K562 (cell line): ENCODE measurements around the gene TIFAB. TPM values are rescaled to one million over a fixed set of nuclear protein-coding genes. Genes with fewer than 3 reads are reported as not detected.

ENCODE experiments used
- CREB1 ChIP-seq, 2 experiments: sonication (generic) in 1 of 2; formaldehyde crosslinking in 1 of 2; IDR thresholded peaks; 2 replicates each; pipeline versions ENCODE4 v1.6.1 to v1.8.0; 2012 to 2022; ENCODE audit warnings: inconsistent platforms in 1 of 2, mild to moderate bottlenecking in 1 of 2, missing genetic modification reagents in 1 of 2, moderate library complexity in 1 of 2
- E4F1 ChIP-seq: fragments of 250-450 bp; sonication (Bioruptor Pico); IDR thresholded peaks from 2 replicates; pipeline ENCODE4 v1.5.0; 2021; ENCODE audit warnings: mild to moderate bottlenecking, borderline replicate concordance
- LCOR ChIP-seq: sonication (generic); formaldehyde crosslinking; IDR thresholded peaks from 2 replicates; pipeline ENCODE4 v1.8.0; 2022; ENCODE audit warnings: mild to moderate bottlenecking, missing genetic modification reagents
- NCOA4 ChIP-seq: fragments of 450-650 bp; IDR thresholded peaks from 2 replicates; pipeline ENCODE4 v1.6.1; 2018; ENCODE audit warnings: mild to moderate bottlenecking; ENCODE audit not compliant: partially characterized antibody
- NR4A1 ChIP-seq, 2 experiments: fragments of 250-450 bp in 1 of 2; fragments of 450-650 bp in 1 of 2; sonication (Bioruptor Pico) in 1 of 2; IDR thresholded peaks; 2 replicates each; pipeline versions ENCODE4 v1.4.0 to v1.6.1; 2016 to 2020; ENCODE audit warnings: mild to moderate bottlenecking in 2 of 2, missing compliant biosample characterization in 1 of 2, missing genetic modification characterization in 1 of 2, moderate library complexity in 1 of 2
- RCOR1 ChIP-seq, 2 experiments: IDR thresholded peaks; 2 replicates each; pipeline ENCODE4 v1.6.1; 2012; ENCODE audit warnings: low read depth in 2 of 2, low read length in 2 of 2, borderline replicate concordance in 1 of 2, improper control_type of control experiment in 1 of 2
- TBL1XR1 ChIP-seq, 2 experiments: IDR thresholded peaks; 2 replicates each; pipeline ENCODE4 v1.6.1; 2012; ENCODE audit warnings: improper control_type of control experiment in 2 of 2, low read length in 2 of 2, mild to moderate bottlenecking in 1 of 2
- TFAP4 ChIP-seq: sonication (generic); formaldehyde crosslinking; IDR thresholded peaks from 2 replicates; pipeline ENCODE4 v1.8.0; 2022; ENCODE audit warnings: missing genetic modification reagents, mild to moderate bottlenecking, moderate library complexity, borderline replicate concordance
- TOE1 ChIP-seq, 2 experiments: fragments of 450-650 bp in 1 of 2; sonication (generic) in 1 of 2; formaldehyde crosslinking in 1 of 2; IDR thresholded peaks; 2 replicates each; pipeline versions ENCODE4 v1.7.1 to v1.8.0; 2016 to 2022; ENCODE audit warnings: borderline replicate concordance in 2 of 2, mild to moderate bottlenecking in 2 of 2, antibody characterized with exemption in 1 of 2, inconsistent platforms in 1 of 2, low read depth in 1 of 2, missing genetic modification reagents in 1 of 2, moderate library complexity in 1 of 2
- ZNF431 ChIP-seq: sonication (generic); formaldehyde crosslinking; IDR thresholded peaks from 2 replicates; pipeline ENCODE4 v1.8.0; 2022; ENCODE audit warnings: mild to moderate bottlenecking, missing genetic modification reagents
- ZNF707 ChIP-seq: fragments of 250-450 bp; sonication (Bioruptor Pico); conservative IDR thresholded peaks from 2 replicates; pipeline ENCODE4 v1.8.0; 2022; ENCODE audit warnings: inconsistent platforms, mild to moderate bottlenecking, moderate library complexity
- polyA plus RNA-seq, 8 experiments: library from polyadenylated mRNA; depleted of rRNA in 4 of 8; stranded (reverse) in 5 of 8; unstranded in 3 of 8; fragments of >200 nt; fragmentation: Nextera tagmentation in 2 of 8; fragmentation: Illumina TruSeq in 1 of 8; extraction: Ambion mirVana in 2 of 8; extraction: Trizol in 1 of 8; gene quantifications; 2 replicates each; pipeline versions ENCODE4 v1.2.1 to v1.2.3, GENCODE V29; 2011 to 2014; ENCODE audit warnings: inconsistent platforms in 1 of 8, missing spikeins in 1 of 8
- total RNA-seq, 7 experiments: library from RNA; depleted of rRNA in 6 of 7; stranded (reverse); fragments of >200 nt in 6 of 7; fragmentation: Illumina TruSeq in 2 of 7; extraction: Trizol in 2 of 7; gene quantifications; 2 replicates each; pipeline versions ENCODE4 v1.2.1 to v1.2.3, GENCODE V29; 2011 to 2021; ENCODE audit warnings: low replicate concordance in 1 of 7
- TF ChIP-seq, protein P1 (sequence below), 3 experiments: IDR thresholded peaks in 2 of 3; conservative IDR thresholded peaks in 1 of 3; 2 replicates each; pipeline ENCODE4 v1.5.1; 2011 to 2012; ENCODE audit warnings: low read length in 3 of 3, mild to moderate bottlenecking in 3 of 3, control low read depth in 2 of 3, improper control_type of control experiment in 1 of 3, inconsistent platforms in 1 of 3, low read depth in 1 of 3, mixed read lengths in 1 of 3, moderate library complexity in 1 of 3; ENCODE audit not compliant: insufficient read depth in 2 of 3
- TF ChIP-seq, protein P2 (sequence below), 2 experiments: fragments of 450-650 bp; conservative IDR thresholded peaks; 2 replicates each; pipeline ENCODE4 v1.6.1; 2017; ENCODE audit warnings: mild to moderate bottlenecking in 2 of 2, moderate library complexity in 2 of 2
- TF ChIP-seq, protein P3 (sequence below): fragments of 250-450 bp; sonication (Bioruptor Pico); IDR thresholded peaks from 2 replicates; pipeline ENCODE4 v1.8.0; 2022; ENCODE audit warnings: inconsistent platforms

TIFAB gene
- total and polyA plus RNA-seq, 9 of the 15 experiments (the other 6 are each of a cell fraction or from before 2014, with no cell fraction given) = not detected

DNA sequence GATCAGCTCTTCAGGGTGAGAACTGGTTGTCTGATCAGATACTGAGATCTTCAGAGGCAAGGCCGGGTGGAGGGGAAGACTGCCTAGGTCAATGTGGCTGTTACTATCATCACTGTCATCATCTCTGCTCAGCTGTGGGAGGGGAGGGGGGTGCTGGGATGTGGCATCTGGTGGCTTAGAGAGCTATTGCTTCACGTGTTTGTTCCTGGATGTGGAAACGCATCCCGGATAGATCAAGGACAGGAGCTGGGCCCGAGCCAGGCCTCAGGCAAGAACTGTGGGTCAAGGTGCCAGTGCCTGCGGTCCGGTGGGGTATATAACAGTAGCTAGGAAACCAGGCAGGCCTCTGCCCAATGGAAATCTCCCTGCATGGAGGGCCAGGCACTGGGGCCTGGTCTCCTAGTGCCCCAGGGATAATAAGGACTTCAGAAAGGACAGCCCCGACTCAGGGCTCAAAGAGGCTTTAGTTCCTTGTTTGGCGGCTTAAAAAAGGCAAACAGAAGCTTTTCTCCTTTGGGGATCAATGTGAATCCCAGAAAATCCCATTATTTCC is 30.3 kb upstream of the TIFAB start (continued):
- TF ChIP-seq, protein P1, sequence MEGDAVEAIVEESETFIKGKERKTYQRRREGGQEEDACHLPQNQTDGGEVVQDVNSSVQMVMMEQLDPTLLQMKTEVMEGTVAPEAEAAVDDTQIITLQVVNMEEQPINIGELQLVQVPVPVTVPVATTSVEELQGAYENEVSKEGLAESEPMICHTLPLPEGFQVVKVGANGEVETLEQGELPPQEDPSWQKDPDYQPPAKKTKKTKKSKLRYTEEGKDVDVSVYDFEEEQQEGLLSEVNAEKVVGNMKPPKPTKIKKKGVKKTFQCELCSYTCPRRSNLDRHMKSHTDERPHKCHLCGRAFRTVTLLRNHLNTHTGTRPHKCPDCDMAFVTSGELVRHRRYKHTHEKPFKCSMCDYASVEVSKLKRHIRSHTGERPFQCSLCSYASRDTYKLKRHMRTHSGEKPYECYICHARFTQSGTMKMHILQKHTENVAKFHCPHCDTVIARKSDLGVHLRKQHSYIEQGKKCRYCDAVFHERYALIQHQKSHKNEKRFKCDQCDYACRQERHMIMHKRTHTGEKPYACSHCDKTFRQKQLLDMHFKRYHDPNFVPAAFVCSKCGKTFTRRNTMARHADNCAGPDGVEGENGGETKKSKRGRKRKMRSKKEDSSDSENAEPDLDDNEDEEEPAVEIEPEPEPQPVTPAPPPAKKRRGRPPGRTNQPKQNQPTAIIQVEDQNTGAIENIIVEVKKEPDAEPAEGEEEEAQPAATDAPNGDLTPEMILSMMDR (IDR thresholded peaks at IDR 0.05 in 2 of 3, conservative IDR thresholded peaks at IDR 0.05 in 1 of 3; ENCODE audit: insufficient read depth in 2 of 3, low read depth in 1 of 3, low read length in 3 of 3) = no peak
- TF ChIP-seq, protein P2, sequence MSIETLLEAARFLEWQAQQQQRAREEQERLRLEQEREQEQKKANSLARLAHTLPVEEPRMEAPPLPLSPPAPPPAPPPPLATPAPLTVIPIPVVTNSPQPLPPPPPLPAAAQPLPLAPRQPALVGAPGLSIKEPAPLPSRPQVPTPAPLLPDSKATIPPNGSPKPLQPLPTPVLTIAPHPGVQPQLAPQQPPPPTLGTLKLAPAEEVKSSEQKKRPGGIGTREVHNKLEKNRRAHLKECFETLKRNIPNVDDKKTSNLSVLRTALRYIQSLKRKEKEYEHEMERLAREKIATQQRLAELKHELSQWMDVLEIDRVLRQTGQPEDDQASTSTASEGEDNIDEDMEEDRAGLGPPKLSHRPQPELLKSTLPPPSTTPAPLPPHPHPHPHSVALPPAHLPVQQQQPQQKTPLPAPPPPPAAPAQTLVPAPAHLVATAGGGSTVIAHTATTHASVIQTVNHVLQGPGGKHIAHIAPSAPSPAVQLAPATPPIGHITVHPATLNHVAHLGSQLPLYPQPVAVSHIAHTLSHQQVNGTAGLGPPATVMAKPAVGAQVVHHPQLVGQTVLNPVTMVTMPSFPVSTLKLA (conservative IDR thresholded peaks at IDR 0.05) = peak in 1 of 2 experiments; percentile 23; a peak in 1 of 4 replicates
- TF ChIP-seq LCOR (CRISPR knock-in tag) (no peak), TOE1 (IDR thresholded peaks at IDR 0.05; ENCODE audit: borderline replicate concordance) (no peak), TOE1 (CRISPR knock-in tag; IDR thresholded peaks at IDR 0.05; ENCODE audit: borderline replicate concordance, low read depth) (no peak), TFAP4 (peak; percentile 95), ZNF707 (CRISPR knock-in tag) (no peak), RCOR1 (IDR thresholded peaks at IDR 0.05; ENCODE audit: borderline replicate concordance in 1 of 2, low read depth in 2 of 2, low read length in 2 of 2) (peak in 1 of 2 experiments; percentile 66; a peak in 2 of 4 replicates), NCOA4 (no peak), E4F1 (no peak), NR4A1 (CRISPR knock-in tag; IDR thresholded peaks at IDR 0.05) (no peak), NR4A1 (tag; IDR thresholded peaks at IDR 0.05) (no peak), CREB1 (IDR thresholded peaks at IDR 0.05) (no peak), CREB1 (CRISPR knock-in tag; IDR thresholded peaks at IDR 0.05) (no peak), ZNF431 (CRISPR knock-in tag) (no peak), TBL1XR1 (IDR thresholded peaks at IDR 0.05; ENCODE audit: low read length in 2 of 2) (no peak)
- TF ChIP-seq, protein P3, sequence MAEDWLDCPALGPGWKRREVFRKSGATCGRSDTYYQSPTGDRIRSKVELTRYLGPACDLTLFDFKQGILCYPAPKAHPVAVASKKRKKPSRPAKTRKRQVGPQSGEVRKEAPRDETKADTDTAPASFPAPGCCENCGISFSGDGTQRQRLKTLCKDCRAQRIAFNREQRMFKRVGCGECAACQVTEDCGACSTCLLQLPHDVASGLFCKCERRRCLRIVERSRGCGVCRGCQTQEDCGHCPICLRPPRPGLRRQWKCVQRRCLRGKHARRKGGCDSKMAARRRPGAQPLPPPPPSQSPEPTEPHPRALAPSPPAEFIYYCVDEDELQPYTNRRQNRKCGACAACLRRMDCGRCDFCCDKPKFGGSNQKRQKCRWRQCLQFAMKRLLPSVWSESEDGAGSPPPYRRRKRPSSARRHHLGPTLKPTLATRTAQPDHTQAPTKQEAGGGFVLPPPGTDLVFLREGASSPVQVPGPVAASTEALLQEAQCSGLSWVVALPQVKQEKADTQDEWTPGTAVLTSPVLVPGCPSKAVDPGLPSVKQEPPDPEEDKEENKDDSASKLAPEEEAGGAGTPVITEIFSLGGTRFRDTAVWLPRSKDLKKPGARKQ (CRISPR knock-in tag) = no peak
